ENCODE results near the gene PAQR7.

Gene PAQR7

DNA sequence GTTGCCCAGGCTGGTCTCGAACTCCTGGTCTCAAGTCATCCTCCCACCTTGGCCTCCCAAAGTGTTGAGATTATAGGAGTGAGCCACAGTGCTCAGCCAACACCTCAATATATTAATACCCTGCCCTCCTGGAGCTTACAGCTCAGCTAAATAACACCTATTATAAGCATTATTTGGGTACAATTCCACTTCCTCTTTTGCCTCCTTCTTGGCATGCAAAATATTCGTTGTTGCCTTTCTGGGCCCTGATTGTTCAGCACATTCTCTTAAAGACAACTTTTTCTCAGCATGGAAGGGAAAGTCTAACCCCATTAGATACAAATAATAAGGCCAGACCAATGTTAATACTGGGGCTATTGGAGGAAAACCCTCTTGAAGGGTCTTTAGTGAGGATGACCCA, 2.8 kb downstream of the PAQR7 start:
- DNase-seq, result no peak

DNA sequence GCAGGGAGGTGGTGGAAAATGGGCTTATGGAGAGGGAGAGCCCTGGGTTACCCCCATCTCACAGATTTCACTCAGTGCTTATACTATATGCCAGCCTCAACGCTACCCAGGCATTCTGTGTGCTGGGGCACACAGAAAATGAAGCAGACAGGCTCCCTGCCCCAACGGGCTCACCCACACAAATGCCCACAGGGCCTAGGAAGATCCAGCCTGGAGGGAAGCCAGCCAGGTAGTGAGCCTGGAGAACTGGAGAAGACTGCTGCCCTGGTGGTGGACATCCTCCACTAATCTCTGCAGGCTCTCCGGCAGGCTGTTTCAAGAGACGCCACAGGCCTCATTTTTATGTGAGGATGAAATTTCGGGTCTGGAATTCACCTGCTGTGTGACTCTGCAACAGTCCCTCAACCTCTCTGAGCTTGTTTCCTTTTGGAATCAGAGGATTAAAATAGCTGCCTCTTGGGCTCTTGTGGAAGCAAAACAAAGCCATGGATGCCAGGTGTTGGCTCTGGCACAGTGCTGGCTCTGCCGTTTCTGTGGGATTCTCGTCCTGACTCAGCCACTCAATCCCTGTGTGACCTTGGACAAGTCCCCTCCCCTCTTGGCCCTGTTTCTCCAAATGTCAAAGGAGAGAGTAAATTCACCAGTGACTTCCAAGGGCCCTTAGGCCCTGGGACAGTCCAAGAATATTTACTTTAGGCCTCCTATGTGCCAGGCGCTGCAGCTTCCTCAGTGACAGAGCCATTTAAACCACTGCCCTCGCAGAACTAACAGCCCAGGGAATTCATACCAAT, 3.6 kb downstream of the PAQR7 start:
- no peak for DNase-seq

DNA sequence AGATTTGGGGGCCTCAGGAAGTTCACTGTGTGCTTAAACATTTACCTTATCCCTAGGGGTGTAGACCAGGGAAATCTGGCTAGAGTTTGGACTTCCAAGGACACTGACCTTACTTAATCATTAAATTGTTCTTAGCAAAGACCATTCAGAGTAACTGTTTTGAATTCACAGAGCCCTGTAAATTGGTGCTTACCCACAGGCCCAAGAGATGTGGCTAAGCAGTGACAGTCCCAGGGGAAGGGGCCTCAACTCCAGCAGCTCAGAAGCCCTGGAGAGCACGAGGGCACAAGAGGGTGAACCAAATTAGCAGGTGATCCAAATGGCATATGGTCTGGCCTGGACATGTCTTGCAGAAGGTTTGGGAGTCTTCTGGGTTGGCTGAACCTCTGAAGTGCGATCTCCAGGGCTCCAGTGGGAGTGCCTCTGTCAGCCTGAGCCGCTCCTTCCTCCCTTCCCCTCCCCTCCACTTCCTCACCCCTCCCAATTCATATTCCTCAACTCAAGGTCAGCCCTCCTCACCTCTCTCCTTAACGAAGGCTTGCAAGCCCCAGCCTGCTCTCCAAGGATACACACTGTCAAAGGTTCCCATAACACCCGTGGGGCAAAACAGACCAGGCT, 4.3 kb downstream of the PAQR7 start:
- no peak for DNase-seq

DNA sequence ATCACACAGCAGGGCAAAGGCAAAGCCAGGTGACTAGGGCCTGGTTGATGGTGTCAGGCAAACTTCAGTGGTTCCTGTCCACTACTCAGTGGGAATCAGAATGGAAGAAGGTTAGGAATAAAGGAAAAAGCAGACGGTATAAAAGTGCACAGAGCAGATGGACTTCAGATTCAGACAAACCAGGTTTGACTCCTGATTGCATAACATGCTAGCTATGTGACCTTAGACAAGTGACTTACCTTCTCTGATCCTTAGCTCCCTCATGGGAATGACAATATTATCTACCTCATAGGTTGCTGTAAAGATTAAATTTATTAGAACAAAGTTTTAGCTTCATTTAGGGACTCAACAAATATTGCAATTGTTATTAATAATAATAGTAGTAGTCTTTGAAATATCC, 4.9 kb downstream of the PAQR7 start:
- DNase-seq, result no peak

DNA sequence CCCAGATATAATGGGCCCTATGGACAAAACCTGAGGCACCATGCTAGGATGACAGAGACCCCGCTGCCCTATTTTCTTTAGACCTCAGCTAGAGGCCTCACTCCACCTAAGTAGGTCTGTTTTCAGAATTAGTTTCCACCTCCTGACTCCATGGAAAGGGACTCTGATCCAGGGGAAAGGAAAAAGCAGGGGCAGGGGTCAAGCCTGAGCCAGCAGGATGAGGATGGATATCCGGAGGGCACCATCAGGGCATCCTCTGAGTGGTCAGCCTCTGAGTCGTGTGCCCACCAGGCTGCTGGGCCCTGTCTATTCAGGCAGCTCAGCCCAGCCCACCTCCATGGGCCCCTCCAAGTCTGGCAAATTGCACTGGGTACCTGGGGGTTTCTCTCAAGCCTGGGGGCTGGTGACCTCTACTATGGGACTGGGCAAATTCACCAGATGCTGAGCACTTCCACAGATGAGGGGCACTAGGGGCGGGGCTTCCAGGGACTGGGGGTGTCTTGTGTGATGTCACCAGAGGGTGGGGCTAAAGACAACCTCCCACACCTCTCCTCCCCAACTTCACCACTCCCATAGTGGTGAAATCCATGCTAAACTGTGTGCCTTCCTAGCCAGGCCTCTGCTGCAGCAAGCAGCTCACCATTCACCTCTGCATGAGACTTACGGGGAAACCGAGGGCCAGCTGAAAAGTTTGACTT, 5.5 kb downstream of the PAQR7 start:
- DNase-seq, result no peak

DNA sequence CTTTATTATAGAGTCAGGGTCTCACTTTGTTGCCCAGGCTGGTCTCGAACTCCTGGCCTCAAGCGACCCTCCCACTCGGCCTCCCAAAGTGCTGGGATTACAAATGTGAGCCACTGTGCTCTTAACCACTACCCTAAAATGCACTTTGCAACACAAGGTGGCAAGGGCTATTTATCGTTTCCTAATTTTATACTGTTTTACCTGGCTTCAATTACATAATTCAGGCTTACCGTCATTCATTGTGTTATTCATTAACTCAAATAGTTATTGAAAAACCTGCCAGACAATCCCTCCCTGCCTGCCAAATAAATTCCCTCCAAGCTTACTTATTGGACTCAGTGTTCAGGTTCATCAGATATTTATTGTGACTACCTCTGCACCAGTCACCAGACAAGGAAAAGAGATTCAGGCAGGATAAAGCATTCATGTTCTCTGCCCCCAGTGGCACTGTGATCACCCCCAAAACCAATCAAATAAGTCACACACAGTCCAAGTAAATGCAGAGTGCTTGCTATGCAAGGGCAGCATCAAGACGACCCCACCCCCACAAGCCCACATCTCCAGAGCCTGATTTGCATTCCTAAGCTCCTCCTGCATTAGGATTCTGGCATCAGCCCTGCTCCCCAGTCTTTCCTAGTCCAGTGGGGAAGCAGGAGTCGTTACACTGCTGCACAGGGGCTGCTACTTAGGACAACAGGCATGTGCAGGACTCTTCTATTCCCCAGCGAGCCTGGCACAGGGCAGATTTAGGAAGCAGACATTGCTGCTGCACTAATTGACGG, 8.1 kb downstream of the PAQR7 start:
- no peak for DNase-seq

DNA sequence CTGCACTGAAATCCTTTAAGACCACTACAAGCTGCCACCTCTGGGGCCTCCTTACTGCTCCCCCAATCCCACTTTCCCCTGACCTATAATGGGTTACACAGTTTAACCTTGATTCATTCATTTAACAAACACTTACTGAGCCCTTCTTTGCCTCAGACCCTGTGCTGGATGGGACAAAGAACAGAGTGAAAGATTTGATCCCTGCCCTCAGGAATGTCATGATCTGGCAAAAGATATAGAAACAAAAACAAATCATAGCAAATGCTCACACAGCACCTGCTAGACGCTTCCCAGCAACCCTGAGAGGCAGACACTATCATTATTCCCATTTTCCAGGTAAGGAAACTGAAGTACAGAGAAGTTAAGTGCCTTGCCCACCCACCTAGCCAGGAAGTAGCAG, 9.2 kb downstream of the PAQR7 start:
- no peak for DNase-seq

DNA sequence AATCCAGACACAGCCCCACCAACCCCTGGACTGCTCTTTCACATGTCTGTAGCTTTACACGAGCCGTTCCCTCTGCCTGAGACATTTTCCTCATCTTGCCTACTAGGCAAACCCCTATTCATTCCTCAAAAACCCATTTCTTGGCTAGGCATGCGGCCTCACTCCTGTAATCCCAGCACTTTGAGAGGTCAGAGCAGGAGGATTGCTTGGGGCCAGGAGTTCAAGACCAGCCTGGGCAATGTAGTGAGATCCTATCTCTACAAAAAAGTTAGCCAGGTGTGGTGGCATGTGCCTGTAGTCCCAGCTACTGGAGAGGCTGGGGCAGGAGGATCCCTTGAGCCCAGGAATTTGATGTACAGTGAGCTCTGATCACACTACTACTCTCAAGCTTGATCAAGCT, 11.1 kb downstream of the PAQR7 start:
- DNase-seq, result no peak

DNA sequence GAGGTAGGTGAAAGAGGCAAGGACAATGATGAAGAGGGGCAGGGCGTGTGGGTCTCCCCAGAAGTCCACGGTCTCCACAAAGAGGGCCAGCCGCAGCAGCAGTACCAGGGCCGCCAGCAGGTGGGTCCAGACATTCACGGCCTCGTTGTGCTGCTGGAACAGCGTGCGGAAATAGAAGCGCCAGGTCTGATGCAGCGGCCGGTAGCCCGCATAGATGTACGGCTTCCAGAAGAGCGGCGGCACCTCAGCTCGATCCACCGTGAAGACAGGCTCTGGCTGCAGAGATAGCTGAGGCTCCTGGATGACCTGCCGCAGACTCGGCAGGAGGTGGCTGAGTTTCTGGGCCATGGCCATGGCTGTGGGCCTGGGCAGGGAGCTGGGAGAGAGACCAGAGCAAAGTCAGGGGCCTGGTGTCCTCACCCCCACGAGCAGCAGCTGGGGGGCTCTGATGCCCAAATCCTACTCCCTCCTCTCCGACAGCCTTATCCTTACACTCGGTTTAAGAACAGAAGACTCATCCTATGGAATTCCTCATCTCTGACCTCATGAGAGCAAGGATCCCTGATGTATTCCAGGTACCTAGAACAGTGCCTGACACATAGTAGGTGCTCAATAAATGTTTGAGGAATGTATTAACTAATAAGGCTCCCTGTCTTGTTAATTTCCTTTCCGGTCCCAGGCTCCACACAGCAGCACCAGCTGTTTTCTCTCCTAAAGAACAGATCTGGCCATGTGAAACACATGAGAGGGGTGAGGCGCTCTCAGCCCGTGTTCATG, 11.8 kb downstream of the PAQR7 start:
- no peak for DNase-seq

DNA sequence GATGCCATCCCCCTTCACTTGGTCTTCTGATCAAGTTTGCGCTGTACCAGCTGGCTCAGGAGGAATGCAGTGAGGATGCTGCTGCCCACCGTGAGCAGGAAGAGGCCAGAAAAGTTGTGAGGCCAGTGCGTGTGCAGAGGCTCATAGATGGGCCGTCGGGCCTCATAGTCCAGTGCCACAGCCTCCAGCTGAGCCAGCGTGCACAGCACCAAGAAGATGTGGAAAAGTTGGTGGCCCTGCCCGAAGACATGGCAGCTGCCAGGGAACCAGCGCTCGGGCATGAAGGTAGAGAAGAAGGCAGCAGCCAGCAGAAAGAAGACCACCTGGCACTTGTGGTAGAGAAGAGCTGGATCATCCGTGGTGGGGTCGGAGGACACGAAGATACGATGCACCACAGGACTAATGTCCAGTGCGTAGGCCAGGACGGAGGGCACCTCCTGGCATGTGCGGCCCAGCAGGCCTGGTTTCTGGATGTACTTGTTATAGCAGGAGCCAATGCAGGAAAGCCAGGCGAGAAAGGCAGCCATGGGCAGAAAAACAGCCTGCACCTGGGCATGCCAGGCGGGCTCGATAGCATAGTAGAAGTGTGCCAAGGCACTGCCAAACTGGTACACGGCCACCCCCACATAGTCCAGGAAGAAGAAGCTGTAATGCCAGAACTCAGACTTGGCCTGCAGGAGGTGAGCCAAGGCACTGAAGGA, 12.6 kb downstream of the PAQR7 start:
- DNase-seq, result no peak

DNA sequence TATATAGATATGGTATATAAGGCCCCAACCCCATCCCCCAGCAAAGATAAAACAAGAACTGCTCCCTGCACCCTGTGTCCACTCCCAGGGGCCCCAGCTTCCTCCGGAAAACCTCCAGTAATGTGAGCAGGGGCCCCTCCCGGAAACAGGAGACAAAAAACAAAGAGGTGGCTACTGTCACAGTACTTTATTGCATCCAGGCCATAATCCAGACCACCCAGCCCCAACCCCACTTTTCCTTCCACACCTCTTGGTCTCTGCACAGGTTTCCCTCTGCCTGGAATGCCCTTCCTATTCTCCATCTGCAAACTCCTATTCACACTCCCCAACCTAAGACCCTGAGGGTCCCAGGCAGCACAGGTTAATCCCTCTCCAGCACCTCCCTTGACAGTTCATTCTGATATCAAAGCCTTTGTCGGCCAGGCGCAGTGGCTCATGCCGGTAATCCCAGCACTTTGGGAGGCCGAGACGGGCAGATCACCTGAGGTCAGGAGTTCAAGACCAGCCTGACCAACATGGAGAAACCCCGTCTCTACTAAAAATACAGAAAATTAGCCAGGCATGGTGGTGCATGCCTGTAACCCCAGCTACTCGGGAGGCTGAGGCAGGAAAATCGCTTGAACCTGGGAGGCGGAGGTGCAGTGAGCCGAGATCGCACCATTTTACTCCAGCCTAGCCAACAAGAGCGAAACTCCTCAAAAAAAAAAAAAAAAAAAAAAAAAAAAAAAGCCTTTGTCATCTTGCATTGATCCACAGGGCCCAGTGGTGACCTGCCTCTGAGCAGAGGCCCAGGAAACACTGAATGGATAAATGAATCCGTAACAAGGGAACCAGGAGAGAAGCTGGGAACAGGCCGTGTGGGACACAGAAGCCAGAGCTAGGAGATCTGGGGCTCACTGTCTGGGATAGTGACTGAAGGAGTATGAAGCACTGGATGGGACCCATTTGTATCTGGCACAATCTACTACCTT, 13.9 kb downstream of the PAQR7 start:
- no peak for DNase-seq

DNA sequence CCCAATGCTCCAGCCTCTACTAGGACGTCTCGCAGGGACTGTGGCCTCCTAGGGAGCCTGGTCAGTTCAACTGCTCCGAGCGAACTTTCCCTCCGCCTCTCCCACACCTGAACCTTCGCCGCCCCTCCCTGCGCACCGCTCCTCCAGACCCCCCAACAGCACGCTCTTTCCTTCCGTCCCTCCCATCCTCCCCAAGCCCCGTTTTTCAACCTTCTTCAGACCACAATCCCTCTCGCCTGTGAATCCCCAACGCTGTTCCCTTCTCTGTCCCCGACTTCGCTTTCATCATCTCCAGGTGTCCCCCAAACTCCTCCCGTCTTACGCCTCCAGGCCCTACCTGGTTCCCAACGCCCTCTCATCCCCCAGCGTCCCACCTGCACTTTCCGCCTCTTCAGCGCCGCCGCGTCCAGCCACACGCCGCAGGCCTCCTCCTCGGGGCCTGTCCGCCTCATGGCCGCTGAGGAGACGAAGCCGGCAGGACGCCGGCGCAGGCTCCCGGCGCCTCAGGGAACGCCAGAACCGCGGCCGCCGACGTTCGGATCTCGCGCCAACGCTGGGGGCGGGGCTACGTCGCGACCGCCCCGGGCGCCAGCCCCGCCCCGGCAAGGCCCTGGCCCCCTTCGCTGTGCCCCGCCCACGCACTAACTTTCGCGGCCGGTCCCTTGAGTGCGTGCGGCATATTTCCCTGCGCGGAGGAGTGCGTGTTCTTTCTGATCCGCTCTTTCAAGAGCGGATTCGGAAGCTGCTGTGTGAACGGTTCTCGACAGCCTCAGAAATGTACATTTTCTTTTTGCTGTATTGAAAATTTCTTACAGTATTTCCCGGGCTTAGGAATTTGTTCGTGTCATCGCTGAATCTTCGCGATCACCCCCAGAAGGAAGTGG, 16.4 kb downstream of the PAQR7 start, which contains the start of gene AUNIP:
Gene AUNIP, minus strand, starts transcription at position 552 of the 884 bp plus-strand sequence. Its CDS starts 100 bp downstream, at position 452.
- peak; percentile 94 for DNase-seq

DNA sequence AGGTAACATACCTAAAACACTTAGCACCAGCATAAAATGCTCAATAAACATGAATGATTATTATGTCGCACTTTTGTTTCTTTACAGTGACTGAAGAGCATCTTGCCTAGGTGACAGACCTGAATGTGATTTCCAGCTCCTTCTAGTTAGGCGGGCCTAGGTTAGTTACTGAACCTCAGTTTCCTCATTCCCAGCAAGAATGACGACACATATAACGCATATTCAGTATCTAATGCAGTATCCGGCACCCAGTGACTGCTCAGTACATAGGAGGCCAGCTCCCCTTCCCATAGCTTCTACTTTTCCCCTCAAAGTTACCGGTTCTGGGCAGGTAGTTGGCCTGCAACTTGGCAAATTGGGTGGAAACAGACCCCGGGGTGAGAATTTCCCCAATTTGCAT, 17.0 kb downstream of the PAQR7 start:
- no peak for DNase-seq

DNA sequence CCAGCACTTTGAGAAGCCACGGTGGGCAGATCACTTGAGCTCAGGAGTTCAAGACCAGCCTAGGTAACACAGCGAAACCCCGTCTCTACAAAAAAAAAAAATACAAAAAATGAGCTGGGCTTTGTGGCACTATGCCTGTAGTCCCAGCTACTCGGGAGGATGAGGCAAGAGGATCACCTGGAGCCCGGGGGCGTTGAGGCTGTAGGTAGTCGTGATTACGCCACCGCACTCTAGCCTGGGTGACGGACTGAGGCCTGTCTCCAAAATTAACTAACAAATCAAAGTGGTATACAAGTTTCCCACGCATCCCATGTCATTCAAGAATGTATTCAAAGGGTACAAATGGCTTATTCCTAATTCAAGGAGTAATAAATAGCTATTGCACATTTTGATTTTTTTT, 18.7 kb downstream of the PAQR7 start:
- no peak for DNase-seq

DNA sequence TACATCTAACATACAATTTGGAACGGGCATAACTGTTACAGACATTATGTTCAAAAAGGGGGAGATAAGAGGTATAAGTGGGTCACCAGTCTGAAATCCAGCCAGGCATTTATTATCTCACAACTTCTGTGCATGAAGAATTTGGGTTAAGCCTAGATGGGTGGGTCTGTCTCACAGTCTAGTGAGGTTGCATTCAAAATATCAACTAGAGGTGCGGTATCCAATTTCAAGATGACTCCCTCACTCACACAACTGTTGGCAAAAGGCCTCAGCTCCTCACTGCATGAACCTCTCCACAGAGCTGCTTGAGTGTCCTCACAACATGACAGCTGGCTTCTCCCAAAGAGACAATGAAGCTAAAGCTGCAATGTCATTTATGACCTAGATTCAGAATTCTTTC, 21.0 kb downstream of the PAQR7 start:
- no peak for DNase-seq

DNA sequence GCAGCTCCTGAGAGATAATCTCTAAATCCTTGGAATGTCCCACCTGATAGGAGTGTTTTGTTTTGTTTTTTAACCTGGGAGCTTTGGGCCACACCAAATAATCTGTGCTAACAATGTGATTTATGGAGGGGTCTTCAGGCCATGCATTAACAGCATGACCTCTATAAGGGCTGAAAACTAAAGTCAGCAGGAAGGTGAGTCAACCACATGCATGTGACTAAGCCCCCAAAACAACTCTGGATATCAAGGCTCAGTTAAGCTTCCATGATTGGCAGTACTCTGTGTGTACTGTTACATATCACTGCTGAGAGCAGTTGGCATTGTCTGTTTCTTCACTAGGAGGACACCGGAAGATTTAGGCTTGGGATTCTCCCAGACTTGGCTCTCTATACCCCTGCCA, 27.0 kb downstream of the PAQR7 start:
- no peak for DNase-seq

DNA sequence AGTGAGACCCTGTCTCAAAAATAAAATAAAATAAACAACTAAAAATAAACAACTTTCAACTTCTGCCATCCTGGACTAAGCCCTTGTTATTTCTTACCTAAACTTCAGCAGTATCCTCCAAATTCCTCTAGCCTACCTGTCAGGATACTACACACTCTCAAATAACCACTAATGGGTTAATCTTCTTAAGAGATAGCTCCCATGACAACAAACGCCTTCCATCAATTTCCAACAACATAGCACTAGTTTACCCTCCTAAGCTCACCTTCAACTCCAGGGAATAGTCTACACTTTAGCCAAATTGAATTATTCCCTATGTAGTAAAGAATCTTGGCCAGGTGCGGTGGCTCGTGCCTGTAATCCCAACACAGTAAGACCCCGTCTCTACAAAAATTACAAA, 27.6 kb downstream of the PAQR7 start:
- no peak for DNase-seq

DNA sequence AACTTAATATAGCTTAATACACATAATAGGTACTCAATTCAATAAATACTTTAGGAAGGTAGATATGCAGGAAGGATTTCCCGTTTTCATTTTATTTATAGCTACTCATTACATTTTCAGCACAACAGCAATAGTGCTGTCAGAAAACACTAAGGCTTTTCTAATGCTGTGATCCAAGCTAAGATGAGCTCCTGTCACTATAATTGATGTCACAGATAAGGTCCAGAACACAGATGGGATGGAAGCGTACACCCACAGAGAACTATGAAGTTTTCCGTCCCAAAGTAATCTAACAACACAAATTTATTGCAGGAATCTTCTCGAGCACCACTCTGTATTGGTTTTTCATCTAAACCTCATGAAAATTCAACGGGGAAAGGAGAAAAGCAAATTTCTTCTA, 29.8 kb downstream of the PAQR7 start:
- no peak for DNase-seq

DNA sequence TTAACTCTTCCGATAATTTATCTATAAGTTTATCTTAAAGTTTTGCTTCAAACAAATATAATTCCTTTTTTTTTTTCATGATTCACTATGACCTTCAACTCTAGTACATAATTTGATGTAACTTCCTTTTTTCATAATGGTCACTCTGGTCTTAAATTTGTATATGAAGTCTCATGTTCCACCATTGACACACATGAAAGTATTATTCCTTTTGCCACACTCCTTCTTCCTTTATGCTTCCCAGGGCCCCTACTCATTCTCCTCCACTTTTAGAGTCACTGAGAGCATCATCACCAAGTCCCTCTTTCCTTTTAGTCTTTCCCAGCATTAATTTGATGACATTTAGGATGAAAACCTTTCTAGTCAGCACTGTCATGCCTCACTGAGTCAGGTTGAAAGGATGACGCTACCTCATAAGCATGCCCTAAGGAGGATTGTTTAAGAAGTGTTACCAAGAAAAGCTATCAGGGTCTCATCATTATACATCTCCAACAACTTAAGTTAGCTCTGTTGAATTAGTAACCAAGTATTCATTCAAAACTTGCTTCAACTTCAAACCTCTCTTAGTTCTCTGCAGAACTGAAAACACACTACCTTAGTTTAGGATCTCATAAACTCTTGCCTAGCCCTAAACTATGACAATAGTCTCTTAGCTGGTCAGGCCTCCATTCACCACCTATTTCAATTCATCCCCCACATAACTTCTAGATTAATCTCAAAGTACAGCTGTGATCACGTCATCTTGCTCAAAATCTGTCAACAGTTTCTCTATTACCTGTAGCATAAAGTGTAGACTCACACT, 30.8 kb downstream of the PAQR7 start:
- no peak for DNase-seq
